NCI-H1436 (cell line): ENCODE results near the gene COLGALT1.

ENCODE experiments used
- DNase-seq: peaks from one replicate; lab custom pipeline; 2025; lab: John Stamatoyannopoulos, UW

COLGALT1 gene

DNA sequence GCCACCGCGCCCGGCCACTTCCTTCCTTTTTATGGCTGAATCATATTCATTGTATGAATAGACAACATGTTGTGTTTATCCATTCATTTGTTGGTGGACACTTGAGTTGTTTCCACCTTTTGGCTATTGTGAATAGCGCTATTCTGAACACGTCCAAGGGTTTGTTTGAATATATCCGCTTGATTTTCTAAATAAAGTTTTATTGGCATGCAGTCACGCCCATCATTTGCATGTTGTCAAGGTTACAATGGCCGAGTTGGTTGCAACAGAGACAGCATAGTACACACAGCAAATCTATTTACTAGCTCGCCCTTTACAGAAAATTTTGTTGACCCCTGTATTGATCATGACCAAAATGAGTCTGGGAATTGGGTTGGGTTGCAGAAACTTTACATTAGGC is 43.5 kb downstream of the COLGALT1 start:
- no peak for DNase-seq

GRCh38 chr19:17599780-17600179 is 44.3 kb downstream of the COLGALT1 start:
- no peak for DNase-seq

GRCh38 chr19:17601683-17602082 is 46.2 kb downstream of the COLGALT1 start:
- DNase-seq, result no peak

DNA sequence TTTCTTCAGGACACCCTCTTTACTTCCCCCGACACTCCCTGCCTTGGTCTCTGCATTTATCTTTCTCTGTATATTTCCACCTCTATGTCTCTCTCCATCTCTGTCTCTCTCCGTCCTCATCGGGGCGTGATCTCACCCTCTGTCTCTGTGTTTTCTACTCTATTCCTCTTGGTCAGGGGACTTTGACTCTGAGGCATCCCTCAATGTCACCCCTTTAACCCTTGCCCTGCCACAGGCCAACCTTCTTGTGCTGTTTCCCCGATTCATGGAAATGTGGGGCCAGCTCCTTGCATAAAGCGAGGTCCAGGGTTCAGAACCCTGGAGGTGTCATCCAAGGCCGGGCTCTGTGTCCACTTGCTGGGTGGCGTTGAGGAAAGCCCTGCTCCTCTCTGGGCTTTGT is 46.8 kb downstream of the COLGALT1 start:
- no peak for DNase-seq

GRCh38 chr19:17602872-17603510 is 47.5 kb downstream of the COLGALT1 start:
- no peak for DNase-seq

- DNase-seq, result no peak
These were observed 49.0 kb downstream of the COLGALT1 start for GRCh38 chr19:17604372-17605025.

GRCh38 chr19:17605117-17605516 is 49.7 kb downstream of the COLGALT1 start:
- DNase-seq, result no peak

DNA sequence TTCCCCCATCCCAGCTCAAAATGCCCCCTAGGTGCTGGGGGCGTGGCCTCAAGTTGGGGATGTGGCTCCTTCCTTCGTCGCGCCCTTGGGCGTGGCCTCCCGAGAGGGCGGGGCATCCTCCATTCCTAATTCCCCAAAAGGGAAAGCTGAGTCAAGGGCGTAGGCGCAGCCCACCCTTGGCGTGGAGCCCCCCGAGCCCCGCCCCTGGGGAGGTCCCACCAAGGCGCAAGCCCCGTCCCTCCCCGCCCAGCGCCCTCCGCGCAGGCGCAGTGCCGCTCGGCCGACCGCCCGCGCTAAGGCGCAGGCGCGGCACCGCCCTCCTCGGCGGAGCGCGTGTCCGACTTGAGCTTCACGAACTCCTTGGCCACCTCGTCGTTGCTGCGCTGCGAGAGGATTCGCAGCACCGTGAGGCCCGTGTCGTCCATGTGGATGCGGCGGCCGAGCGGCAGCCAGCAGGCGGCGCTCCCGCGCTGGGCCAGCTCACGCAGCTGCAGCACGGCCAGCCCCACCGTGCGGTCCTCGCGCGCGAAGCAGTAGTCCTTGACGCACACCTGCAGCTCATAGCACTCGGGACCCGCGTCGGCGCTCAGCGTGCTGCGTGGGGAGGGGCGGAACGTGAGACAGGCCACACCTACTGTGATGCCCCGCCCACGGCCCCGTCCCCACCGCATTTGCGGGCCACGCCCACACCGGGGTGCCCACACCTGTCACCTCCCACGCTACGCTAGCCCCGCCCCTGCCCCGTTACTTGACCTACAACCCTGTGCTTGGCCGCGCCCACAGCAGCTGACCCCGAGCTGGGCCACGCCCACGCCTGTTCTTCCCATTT is 50.5 kb downstream of the COLGALT1 start:
- peak; percentile 79 for DNase-seq

DNA sequence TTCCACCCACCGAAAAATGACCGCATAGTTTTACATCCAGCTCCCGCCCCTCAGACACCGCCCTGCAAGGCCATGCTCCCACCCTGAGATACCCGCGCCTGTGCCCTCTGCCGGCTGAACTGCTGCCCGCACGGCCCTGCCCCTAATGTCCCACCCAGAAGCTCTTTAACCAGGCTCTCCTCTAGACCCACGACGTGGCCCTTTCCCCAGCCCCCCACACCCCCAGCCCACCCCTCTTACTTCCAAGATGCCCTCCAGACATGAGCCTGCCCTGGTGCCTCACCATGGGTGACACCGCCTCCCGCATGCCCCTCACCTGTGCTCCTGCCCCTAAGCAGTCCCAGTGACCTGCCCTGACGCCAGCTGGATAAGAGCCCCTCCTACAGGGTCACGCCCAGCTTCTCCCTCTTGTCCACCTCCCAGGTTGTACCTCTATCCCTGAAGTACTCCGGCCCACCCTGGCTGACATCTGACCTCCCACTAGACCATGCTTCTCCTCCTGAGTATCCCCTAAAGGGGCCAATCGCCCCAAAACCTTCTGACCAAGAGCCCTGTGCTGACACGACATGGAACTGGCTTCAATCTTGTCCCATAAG is 51.2 kb downstream of the COLGALT1 start:
- no peak for DNase-seq

- DNase-seq, result no peak
These were observed 52.5 kb downstream of the COLGALT1 start for GRCh38 chr19:17607936-17608335.

- no peak for DNase-seq
These were observed 54.9 kb downstream of the COLGALT1 start for GRCh38 chr19:17610384-17610783.

- DNase-seq, result no peak
These were observed 56.2 kb downstream of the COLGALT1 start for GRCh38 chr19:17611462-17612244.

- no peak for DNase-seq
These were observed 59.0 kb downstream of the COLGALT1 start for GRCh38 chr19:17614476-17614875.

GRCh38 chr19:17615889-17616685 is 60.6 kb downstream of the COLGALT1 start:
- DNase-seq, result no peak

- DNase-seq, result no peak
These were observed 61.2 kb downstream of the COLGALT1 start for GRCh38 chr19:17616686-17616960.

GRCh38 chr19:17616961-17617806 is 61.7 kb downstream of the COLGALT1 start:
- DNase-seq, result no peak

GRCh38 chr19:17617807-17618192 is 62.4 kb downstream of the COLGALT1 start:
- no peak for DNase-seq

DNA sequence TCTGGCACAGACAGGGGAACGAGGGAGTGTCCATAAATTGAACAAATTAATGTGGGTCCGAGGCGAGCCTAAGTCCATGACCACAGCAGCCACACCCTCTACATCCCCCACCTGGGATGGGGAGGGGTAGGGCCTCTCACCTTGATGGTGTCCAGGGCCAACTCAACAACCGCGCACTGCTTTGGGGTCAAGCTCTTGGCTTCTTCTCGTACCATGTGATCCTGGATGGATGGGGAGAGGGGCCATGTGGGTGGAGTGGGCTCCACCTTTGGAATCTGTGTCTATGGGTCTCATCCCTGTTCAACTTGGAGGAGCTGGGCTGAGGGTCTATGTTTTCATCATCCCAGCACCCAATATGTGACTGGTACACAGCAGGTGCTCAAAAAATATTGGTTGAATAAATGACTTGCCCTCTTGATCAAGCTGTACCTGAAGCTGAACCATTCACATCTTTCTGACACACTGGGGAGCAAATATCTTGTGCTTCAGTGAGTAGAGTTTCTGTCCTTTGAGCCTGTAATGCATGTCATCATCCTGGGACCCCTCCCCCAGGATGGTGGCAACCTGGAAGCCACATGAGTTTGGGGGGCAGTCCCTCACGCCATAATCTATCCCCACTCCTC is 62.9 kb downstream of the COLGALT1 start:
- DNase-seq, result no peak

- no peak for DNase-seq
These were observed 63.5 kb downstream of the COLGALT1 start for GRCh38 chr19:17618936-17619335.

DNA sequence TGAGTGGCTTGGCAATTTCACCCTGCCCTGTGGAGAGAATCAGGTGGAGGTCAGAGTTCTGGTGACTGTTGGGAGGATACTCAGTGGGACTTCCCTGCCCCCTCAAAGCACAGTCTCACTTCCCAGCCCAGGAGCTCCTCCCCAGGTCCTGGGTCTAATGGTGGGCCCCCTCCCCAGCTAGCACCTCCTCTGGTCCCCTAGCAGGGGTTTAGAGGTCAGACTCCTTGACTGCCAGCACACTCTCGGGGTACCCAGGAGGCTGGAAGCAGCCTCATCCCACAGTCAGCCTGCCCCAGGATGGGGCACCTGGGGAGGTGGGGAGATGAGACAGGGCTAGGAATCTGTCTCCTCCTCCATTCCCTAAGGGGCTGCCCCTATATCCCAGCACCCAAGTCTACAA is 65.2 kb downstream of the COLGALT1 start:
- DNase-seq, result no peak
